Stimulated activated CD8-positive, alpha-beta memory T cell treated with anti-CD3 and anti-CD28 coated beads, Interleukin-15, amount 100 ng/mL, for 48 hours (primary cell): ENCODE data around the gene MEGF11.
"Not testable (repeated sequence)": the region's sequence is repeated elsewhere in the genome, so short reads cannot be mapped to it uniquely, and the experiment has no call there.

Experiments
- DNase-seq, 2 donors: peaks; one replicate each; pipeline ENCODE4 v3.0.0-alpha.2; 2020; ENCODE audit warnings: low read depth in 2 of 2

Gene MEGF11

GRCh38 chr15:66004618-66005262, 248.8 kb downstream of the MEGF11 start:
- no peak for DNase-seq

- not testable (repeated sequence) for DNase-seq
These were observed 250.4 kb downstream of the MEGF11 start for GRCh38 chr15:66003129-66003528.

GRCh38 chr15:66001717-66002426, 251.7 kb downstream of the MEGF11 start:
- no peak for DNase-seq

- no peak for DNase-seq
These were observed 252.5 kb downstream of the MEGF11 start for GRCh38 chr15:66001042-66001441.

- DNase-seq, result no peak
These were observed 255.1 kb downstream of the MEGF11 start for GRCh38 chr15:65998486-65998885.

GRCh38 chr15:65996901-65997300, 256.6 kb downstream of the MEGF11 start:
- DNase-seq, result no peak

GRCh38 chr15:65994832-65995231, 258.7 kb downstream of the MEGF11 start:
- no peak for DNase-seq

GRCh38 chr15:65993762-65994161, 259.8 kb downstream of the MEGF11 start:
- no peak for DNase-seq

- no peak for DNase-seq
These were observed 260.3 kb downstream of the MEGF11 start for GRCh38 chr15:65993236-65993635.

GRCh38 chr15:65991721-65992483, 261.6 kb downstream of the MEGF11 start:
- DNase-seq, result no peak

GRCh38 chr15:65990298-65990981, 263.1 kb downstream of the MEGF11 start:
- DNase-seq, result no peak

- no peak for DNase-seq
These were observed 266.4 kb downstream of the MEGF11 start for GRCh38 chr15:65987100-65987499.

- no peak for DNase-seq
These were observed 267.1 kb downstream of the MEGF11 start for GRCh38 chr15:65986416-65986815.

GRCh38 chr15:65985387-65985786, 268.2 kb downstream of the MEGF11 start:
- DNase-seq, result no peak

- DNase-seq, result no peak
These were observed 270.8 kb downstream of the MEGF11 start for GRCh38 chr15:65982627-65983322.

GRCh38 chr15:65981837-65982626, 271.5 kb downstream of the MEGF11 start:
- peak; percentile 40 to 59 for DNase-seq

- DNase-seq, result peak in 1 of 2 donors; percentile 3
These were observed 272.6 kb downstream of the MEGF11 start for GRCh38 chr15:65980824-65981456.

- DNase-seq, result no peak
These were observed 273.7 kb downstream of the MEGF11 start for GRCh38 chr15:65979837-65980236.

- no peak for DNase-seq
These were observed 274.2 kb downstream of the MEGF11 start for GRCh38 chr15:65979316-65979715.

GRCh38 chr15:65978110-65978509, 275.4 kb downstream of the MEGF11 start:
- no peak for DNase-seq
